HG03442 (cell line): Measurements from ENCODE around the gene MACROD1.
"Not testable (repeated sequence)": the region's sequence is repeated elsewhere in the genome, so short reads cannot be mapped to it uniquely, and the experiment has no call there.

Experiments used
- ATAC-seq: cut with Tn5 transposase; IDR thresholded peaks from one replicate; pipeline ENCODE4 v1.9.1; 2021; ENCODE audit warnings: mild to moderate bottlenecking, moderate library complexity; ENCODE audit not compliant: unreplicated experiment

MACROD1 gene

DNA sequence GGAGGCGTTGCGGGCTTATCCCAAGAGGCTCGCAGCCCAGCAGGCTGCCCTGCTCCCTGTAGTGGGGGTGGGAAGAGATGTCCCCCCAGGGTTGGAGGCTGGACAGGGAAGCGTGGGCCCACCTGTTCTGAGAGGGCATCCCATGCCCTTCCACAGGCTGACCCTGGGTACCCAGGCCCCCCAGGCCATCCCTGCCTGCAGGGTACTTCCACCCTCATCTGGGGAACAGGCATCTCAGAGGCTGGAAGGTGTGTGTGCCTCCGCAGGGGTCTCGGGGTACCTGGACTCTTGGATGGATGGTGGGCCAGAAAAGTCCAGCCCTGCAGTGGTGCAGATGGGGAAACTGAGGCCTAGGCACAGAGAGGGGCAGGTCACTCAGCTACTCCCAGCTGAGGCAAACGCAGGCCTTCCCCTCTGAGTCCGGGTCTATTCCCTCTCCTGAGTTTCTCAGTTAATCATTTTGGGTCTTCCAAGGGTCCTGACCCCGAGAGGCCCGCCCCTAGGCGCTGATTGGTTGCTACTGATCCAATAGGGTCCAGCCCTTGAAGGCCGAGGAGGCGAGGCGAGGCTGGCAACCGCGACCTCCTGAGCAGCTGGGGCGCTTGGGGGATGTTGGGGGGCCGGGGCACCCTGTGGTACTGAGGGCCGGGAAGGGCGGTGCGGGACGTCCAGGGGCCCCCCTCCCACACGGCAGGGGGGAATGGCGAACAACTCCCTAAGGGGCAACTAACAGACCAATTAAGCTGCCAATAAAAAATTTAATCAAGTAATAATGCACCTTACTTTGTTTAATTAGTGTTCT lies 106.4 kb downstream of the MACROD1 start:
- ATAC-seq: no peak

- ATAC-seq: no peak
Observed at GRCh38 chr11:64058494-64058893, 107.4 kb downstream of the MACROD1 start.

GRCh38 chr11:64057890-64058289 lies 108.0 kb downstream of the MACROD1 start:
- ATAC-seq: no peak

DNA sequence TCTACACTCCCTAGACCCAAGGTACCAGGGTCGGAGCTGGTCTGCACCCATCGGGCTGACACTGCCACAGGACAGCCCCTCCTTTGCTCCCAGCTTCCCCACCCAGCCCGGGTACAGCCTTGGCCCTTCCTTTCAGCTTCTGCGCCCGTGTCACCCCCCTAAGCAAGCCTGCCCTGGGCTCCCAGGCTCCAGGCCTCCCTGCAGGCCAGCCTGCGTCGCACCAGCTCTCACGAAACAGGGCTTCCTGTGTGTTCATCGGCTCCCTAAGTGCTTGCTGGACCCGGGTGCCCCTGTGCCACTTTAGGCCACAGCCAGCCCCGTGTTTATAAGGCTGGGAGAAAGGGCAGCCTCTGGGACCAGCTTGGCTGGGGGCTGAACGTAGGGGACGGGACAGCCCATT lies 109.1 kb downstream of the MACROD1 start:
- ATAC-seq: no peak

DNA sequence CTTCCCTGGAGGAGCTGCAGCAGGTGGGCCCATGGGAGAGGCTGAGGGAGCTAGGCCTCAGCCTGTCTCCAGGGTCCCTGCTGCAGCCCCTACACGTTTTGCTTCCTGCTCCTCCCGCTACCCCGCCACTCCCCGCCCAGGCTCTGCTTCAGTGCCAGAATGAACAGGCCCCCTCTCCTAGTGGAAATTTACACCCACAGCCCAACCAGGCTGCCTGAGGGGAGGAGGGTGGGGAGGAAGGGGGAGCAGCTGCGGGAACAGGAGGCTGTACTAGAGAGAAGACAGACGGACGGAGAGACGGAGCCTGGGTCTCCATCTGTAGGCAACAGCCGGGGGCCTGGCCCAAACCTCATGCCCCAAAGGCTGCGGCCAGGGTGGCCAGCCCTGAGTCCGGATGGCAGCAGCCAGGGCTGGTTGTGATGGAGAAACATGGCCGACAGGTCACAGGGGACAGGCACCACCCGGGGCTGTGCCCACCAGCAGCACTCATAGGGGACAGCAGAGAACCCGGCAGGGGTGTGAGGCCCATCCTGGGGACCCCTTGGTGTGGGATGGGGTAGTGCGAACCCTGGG lies 109.6 kb downstream of the MACROD1 start:
- ATAC-seq: no peak

DNA sequence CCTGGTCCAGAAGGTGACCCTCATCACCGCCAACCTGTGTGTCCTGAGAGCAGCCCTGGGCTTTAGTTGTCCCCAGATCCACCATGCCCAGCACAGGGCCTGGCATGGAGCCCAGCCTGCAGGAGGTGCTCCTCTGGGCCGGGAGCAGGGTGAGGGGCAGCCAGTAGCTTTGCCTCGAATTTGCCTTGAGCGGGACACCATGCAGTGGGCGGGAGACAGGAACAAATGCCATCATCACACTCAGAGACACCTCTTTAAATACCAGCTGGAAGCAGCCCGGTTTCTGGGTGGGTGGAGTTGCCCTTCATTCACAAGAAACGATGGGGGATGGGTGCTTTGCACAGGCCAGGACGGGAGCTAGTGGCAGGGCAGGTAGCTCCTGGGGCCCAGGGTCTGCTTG lies 110.8 kb downstream of the MACROD1 start:
- no peak for ATAC-seq

GRCh38 chr11:64053699-64054098 lies 112.2 kb downstream of the MACROD1 start:
- no peak for ATAC-seq

DNA sequence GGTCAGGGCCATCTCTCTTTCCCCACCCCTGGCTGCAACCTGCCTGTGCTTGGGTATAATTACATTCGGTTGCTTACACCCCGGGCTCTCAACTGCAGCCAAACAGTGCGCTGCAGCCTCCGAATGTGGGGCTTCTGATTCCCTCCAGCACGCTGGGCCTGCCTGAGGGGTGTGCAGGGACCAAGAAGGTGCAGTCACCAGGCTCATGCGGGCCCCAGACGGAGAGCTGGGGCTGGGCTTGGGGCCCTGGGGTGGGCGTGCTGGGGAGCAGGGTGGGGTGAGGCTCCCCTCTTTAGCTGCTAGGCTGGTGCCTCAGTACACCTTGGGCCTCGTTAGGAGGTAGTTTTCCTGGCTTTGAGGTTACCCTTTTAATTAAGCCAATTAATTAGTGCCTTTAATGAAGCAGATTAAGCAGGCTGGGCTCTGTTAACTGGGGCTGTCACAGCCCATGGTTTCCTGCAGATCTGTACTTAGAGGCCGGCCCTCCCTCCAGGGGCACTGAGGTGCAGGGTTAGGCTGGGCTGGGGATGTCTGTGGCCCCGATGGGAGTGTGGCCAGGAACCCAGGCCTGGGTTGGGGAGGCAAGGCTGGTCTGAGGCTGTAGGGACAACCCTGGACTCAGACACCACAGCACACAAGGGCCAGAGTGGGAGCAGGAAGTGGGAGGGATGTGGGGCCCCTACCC lies 112.8 kb downstream of the MACROD1 start:
- no peak for ATAC-seq

DNA sequence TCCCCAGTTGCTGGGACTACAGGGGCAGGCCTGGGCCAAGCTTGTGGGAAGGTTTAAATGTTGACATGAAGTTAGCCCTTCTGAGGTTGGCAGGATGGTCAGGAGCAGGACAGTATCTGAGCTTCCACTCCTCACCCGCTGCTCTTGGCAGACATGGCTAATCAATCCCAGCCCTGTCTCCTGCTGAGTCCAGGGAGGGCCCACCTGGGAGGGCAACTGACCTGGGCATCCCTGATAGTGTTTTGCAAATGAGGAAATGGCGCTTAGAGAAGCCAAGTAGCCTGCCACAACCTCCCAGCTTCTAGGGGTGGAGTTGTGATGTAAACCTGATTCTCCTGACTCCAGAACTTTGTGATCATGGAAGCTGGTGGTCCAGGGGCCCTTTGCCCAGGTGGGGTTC lies 113.5 kb downstream of the MACROD1 start:
- no peak for ATAC-seq

GRCh38 chr11:64051297-64051696 lies 114.6 kb downstream of the MACROD1 start:
- ATAC-seq: no peak

DNA sequence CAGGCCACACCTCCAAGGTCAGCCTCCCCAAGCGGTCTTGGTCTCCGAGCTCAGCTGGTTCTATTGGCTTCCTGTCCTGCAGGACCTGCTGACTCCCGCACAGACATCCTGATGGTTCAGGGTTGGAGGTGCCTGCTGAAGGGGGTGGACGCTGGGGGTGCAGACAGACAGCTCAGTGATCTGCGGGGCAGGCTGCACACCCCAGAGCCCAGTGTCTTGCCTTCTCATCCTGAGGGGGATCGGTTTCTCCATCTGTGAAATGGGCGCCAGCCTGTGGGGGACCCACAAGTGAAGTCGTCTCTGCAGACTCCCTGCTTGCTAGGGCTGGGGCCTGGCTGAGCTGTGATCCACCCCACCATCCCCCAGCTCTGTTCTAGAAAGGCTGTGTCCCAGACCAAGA lies 116.4 kb downstream of the MACROD1 start:
- no peak for ATAC-seq

- ATAC-seq: no peak
Observed at GRCh38 chr11:64048042-64048854, 117.7 kb downstream of the MACROD1 start.

GRCh38 chr11:64047373-64047772 lies 118.5 kb downstream of the MACROD1 start:
- ATAC-seq: not testable (repeated sequence)

- ATAC-seq: no peak
Observed at GRCh38 chr11:64045700-64046099, 120.2 kb downstream of the MACROD1 start.

- no peak for ATAC-seq
Observed at GRCh38 chr11:64044730-64045393, 121.1 kb downstream of the MACROD1 start.

DNA sequence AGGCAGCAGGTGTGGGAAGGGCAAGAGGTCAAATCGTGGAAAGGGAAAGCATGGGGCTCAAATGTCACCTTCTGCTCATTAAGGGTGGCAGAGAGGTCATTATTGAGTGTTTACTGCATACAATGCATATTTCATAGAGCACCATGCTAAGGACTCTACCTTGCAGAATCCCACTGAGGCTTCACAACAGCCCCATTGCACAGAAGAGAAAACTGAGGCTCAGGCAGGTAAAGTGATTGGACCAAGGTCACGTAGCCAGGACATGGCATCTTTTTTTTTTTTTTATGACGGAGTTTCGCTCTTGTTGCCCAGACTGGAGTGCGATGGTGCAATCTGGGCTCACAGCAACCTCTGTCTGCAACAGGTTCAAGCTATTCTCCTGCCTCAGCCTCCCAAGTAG lies 122.4 kb downstream of the MACROD1 start:
- ATAC-seq: no peak

DNA sequence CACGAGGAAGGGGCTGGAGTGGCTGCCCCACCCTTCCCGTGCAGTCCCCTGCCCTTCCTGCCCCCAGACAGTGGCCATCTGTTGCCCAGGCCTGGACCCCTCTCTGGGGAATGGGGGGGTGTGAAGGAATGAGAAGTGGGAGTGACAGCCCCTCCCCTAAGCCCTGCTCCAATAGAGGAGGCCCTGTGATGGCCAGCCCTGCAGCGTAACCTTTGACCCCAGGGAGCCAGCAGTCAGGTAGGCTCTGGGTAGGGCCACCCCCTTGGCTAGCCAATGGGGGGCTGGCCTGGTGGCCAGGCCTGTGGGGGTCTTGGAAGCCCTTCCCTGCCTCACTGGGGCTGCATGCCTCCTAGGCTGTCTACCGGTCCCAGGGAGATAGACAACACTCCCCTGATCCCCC lies 123.6 kb downstream of the MACROD1 start:
- ATAC-seq: no peak

- ATAC-seq: no peak
Observed at GRCh38 chr11:64041846-64042245, 124.1 kb downstream of the MACROD1 start.

DNA sequence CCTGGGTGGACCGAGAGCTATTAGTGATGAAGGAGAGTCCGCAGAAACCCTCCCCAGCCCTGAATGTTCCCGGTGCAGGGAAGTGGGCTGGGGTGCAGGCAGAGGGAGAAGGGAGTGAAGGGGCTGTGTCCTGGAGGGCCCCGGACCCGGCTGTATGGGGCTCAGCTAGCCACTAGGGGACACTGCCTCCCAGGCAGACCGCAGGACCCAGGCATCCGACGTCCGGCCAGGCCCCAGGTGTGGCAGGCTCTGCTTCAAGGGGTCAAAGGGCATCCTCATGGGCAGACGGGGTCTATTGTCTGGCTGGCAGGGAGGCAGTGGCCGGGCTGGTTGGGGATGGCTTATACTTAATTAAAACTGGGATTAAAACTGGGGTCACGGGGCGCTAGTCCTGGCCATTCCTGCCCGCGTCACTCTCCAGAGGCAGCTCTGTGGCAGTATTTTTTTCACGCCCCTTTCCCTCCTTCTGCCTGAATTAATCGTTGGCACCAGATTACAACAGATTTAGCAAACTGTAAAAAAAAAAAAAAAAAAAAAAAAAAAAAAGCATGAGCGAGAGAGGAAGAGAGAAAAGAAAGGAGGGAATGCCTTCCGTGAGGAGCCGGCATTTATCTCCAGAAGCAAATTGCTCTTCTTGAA lies 125.1 kb downstream of the MACROD1 start:
- no peak for ATAC-seq

- no peak for ATAC-seq
Observed at GRCh38 chr11:64039012-64039665, 126.8 kb downstream of the MACROD1 start.
